Hematopoietic multipotent progenitor cell treated with erythropoietin and hydrocortisone succinate and interleukin-3 and kit ligand, for 15 days (in vitro differentiated cells): ENCODE measurements around the gene XKRX.

Experiments used
- DNase-seq: peaks from one replicate; pipeline ENCODE4 v3.0.0-alpha.2; 2015; ENCODE audit warnings: low spot score

Gene XKRX

DNA sequence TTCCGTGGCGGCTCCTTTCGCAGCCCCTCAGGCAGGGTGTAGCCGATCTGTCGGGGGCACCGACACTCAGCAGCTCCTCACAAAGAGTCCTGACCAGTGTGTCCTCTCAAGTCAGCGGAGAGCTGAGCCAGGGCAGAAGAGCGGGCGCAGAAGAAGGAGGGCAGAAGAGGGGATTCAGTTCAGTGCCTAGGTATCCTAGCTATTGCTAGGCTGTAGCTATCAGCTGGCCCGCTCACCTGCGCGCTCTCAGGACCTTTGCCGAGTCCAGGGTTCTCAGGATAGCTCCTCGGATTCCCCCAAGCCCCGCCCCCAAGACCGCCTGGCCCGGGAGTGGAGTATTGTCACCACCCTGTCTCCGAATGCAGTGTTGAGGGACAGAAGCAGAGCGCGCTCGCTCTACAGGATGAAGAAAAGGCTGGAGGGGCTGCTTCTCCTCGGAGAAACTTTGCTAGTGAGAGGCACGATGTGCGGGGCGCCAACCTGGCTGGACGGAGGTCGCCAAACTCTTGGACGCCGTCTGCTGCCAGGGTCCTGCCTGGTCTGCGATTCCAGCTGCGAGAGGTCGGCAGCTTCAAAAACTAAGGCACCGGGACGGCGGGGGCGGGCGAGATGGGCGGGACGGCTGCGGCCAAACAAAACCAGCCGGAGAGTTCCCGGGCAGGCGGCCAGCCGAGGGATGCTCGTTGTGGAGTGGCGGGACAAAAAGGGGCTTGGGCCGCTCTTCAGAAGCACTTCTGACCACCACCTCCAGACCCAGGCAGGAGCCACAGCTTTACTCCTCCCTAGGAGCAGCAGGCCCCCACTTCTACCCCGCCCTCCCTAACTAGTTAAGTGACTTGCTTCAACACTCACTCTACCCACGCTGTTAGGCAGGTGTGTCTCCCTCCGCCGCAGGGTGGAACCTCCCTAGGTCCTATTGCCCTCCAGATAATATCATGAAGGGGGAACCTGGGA lies at the start of gene XKRX:
Gene XKRX (minus strand): TSS at position 258 of the 954 bp plus-strand sequence. CDS start 613 bp downstream, outside the sequence.
- DNase-seq = no peak

DNA sequence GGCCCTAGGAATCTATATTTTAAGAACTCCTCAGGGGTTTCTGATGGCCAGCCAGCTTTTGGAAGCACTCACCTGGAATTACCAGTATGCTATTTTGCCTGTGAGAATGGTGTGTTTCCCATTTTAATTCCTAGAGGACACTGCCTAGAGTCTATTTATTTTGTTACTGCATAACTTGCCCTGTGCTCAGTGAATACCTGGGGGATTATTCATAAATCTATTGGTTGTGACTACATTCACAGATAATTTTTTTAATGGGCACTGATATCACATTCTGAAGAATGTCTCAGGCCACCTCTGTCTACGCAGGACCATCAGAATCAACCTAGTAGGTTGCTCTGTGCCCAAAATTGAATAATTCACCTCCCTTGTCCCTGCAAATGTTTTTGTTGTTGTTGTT lies 47.5 kb upstream of the XKRX start:
- no peak for DNase-seq

GRCh38 chrX:100975212-100975611 lies 46.5 kb upstream of the XKRX start:
- no peak for DNase-seq

GRCh38 chrX:100973411-100973810 lies 44.7 kb upstream of the XKRX start:
- DNase-seq = no peak

DNA sequence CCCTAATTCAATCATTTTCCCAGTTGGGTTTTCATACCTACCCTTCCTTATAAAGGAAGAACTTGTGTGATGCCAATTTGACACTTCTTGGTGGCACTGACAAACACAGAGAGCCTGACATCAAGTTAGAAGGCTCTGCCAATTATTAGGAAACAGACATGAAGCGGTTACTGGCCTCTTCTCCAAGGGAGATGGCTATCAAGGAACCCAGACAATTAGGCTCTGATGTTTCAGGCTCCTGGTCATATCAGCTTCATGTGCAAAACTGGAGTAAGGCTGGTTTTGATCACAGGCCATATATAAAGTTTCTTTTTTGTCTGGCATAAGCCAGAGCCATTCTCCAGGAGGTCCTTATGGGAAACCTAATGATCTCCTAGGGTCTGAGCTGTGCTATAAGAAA lies 41.2 kb upstream of the XKRX start:
- no peak for DNase-seq

GRCh38 chrX:100969408-100969807 lies 40.7 kb upstream of the XKRX start, which contains the start of gene ARL13A:
Gene ARL13A (plus strand): TSS chrX:100969708. CDS start chrX:100973690, 3,982 bp downstream.
- no peak for DNase-seq

DNA sequence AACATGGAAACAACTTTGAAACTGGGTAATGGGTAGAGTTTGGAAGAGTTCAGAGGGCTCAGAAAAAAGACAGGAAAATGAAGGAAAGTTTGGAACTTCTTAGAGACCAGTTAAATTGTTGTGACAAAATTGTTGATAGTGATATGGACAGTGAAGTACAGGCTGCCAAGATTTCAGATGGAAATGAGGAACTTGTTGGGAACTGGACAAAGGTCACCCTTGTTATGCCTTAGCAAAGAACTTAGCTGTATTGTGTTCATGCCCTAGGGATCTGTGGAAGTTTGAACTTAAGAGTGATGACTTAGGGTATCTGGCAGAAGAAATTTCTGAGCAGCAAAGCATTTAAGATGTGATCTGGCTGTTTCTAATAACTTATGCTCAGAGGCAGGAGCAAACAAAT lies 35.6 kb upstream of the XKRX start:
- no peak for DNase-seq

DNA sequence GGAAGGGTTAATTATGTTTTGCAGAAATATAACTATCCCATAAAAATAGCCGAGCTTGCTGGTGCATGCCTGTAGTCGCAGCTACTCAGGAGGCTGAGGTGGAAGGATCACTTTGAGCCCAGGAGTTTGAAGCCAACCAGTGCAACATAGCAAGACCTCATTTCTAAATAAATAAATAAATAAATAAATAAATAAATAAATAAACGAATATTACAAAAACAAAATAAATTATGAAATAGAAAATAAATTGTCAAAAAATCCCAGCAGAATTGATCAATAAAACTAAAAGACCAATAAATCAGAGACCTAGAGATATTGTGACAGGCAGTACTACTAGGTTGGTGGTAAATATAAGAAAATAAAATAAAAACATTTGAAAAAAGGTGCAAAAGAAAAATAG lies 34.1 kb upstream of the XKRX start:
- DNase-seq = no peak

DNA sequence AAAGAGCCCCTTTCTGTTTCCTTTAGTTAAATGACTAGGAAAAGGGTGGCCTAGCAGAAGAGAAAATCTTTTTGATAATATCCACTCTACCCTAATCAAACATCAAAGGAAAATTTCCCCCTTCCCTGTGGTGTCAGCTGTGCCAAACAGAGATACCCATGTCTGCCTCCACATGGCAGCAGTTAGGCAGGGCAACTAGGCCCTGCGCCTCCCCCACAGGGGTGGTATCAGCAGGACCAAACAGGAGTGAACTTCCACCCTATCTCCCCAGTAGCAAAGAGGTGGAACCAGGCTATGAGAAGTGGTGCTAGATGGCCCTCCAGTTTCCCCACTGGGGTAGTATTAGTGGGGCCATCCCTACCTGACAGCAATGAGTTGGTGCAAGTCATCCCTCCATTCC lies 19.8 kb upstream of the XKRX start:
- no peak for DNase-seq

- DNase-seq = no peak
These were observed 17.7 kb upstream of the XKRX start for GRCh38 chrX:100946299-100946927.

DNA sequence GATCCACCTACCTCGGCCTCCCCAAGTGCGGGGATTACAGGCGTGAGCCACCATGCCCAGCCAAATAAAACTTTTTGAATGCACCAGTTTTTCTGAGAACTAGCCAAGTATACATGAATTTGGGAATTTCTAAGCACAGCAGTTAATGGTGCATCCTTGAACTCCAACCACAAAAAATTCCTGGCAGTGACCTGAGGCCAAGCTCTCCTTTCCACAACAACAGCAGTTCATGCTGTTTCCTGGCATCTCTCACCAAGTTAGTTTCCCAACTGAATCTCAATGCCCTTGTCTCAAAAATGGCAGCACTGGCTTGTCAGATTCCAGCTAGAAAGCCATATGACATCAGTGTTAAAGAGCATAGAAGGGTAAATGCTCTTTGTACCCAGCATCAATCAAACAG lies 15.9 kb upstream of the XKRX start:
- no peak for DNase-seq

DNA sequence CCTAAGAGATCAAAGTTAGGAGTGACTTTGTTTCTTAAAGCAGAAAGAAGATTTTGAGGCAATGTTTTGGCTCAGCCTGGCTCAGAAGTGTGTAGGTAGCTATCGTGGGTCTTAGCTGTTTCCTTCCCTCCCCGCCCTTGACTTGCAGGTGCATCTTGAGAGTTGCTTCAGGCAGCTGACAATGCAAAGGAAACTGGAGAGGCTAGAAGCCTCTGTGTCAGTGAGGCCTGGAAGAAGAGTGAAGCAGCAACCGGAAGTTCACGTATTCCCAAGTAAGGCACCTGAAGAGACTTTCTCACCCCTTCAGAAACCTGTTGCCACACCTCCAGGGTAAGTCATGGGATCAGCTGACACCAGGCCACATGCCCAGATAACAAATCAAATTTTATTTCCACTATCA lies 10.6 kb upstream of the XKRX start:
- no peak for DNase-seq

DNA sequence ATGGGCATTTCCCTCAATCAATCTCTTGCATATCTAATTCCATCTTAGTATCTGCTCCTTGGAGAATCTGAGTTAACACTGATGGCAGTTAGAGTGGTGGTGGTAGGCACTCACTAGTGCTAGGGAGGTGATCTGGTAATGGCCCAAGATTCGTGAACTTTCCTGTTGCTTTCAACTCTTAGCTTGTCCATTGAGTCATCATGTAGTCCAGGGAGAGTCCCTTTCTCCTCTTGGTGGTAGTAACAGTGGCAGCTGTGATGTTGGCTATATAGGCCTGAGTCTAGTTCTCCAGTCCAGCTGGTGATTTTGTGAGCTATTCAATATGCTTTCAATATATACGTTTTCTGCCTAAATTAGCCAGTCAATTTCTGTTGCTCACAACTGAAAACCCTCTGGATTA lies 7.0 kb upstream of the XKRX start:
- no peak for DNase-seq

- no peak for DNase-seq
These were observed 3.2 kb upstream of the XKRX start for GRCh38 chrX:100931925-100932285.

DNA sequence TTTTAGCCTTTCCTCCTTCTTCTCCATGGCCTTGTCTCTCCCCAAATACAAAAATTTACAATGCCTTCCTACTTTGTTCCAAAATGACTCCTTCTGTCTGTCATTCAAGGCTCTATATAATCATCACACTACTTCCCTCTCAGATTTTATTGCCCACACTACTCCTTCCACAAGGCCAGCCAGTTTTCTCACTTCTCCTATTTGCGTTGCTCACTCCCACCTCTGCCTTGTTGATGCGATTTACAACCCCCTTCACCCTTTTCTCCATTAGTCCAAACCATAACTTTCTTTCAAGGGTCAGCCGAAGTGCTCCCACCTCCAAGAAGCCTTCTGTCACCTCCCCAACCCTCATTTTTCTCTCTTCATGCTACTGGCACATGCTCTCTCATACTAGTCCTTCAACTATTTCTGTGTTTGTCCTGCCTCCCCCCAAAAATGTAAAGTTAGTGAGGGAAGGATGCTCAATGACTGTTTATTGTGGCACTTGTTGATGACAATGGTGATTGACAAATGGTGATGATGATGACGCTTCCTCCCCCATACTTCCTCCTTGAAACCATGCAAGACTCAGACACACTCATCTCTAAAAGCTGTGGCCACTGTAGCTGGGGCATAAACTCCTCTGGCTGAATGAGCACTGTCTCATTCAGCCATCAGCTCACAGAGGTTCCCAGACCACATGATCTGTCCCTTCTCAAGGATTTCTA lies 2.7 kb upstream of the XKRX start:
- no peak for DNase-seq

DNA sequence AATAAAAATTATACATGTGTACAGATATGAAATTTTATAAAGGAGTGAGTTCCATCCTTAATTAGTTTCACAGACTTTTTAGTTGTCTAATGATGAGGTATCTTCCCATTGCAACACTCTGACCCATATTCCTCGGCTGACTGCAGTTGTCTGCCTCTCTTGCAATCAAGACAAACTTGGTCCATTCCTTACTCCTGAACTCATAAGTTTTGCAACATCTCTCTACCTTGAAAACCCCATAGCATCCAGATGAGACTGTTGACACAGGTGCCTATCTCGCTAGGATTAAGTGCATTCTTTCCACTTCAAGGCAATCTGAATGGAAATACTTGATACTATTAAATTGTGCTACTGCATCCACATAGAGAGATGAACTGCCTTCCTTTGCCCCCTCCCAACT lies 2.3 kb downstream of the XKRX start:
- no peak for DNase-seq

- DNase-seq = no peak
These were observed 4.3 kb downstream of the XKRX start for GRCh38 chrX:100924375-100924774.

DNA sequence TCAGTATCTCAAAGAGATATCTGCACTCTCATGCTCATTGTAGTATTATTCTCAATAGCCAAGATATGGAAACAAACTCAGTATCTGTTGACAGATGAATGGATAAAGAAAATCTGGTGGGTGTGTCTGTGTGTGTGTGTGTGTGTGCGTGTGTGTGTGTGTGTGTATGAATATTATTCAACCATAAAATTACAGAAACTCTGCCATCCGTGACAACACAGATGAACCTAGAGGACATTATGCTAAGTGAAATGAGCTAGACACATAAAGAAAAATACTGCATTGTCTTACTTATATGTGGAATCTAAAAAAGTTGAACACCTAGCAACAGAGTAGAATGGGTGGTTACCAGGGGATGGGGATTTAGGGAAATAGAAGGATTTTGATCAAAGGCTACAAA lies 13.2 kb downstream of the XKRX start:
- no peak for DNase-seq

GRCh38 chrX:100913111-100913510 lies 15.6 kb downstream of the XKRX start:
- no peak for DNase-seq

GRCh38 chrX:100911731-100912130 lies 17.0 kb downstream of the XKRX start:
- DNase-seq = no peak

- DNase-seq = no peak
These were observed 23.1 kb downstream of the XKRX start for GRCh38 chrX:100905620-100906019.

DNA sequence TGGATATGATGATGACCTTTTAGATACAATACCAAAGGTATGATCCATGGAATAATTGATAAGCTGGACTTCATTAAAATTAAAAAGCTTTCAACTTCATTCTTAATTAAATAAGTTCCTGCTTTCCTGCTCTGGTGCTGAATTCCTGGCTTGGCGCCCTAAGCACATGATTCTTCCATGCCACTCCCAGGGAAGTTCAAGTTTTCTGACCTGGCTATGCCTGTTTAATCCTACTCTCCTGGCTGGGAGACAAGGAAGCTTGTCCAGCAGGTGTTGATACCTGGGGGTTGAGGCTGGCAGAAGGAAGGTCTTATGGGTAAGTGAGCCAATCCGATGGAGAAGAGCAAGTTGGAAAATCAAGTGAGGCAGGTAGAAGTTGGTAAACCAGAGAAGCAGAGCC lies 24.3 kb downstream of the XKRX start:
- DNase-seq = no peak
